ENCODE measurements around the gene UBL3. TPM values are rescaled to one million over a fixed set of nuclear protein-coding genes. Genes with fewer than 3 reads are reported as not detected.

UBL3 gene
- total RNA-seq, 2 donors from 2014 or later: 20.4 to 26.4 TPM

GRCh38 chr13:29785978-29786377 lies 64.4 kb downstream of the UBL3 start:
- Histone ChIP-seq H3K4me1 (peaks cover 0 to 13% of the 10 kb centered on the region in 2 donors), H3K27ac (no peak overlapping the region), H3K36me3 (no peaks in the 10 kb centered on the region), H3K4me3 (no peak overlapping the region), H3K27me3 (no peaks in the 10 kb centered on the region), H3K9me3 (no peaks in the 10 kb centered on the region)
- DNase-seq (ENCODE audit: low spot score): no peak
- no peak for TF ChIP-seq CTCF (IDR thresholded peaks at IDR 0.05)

DNA sequence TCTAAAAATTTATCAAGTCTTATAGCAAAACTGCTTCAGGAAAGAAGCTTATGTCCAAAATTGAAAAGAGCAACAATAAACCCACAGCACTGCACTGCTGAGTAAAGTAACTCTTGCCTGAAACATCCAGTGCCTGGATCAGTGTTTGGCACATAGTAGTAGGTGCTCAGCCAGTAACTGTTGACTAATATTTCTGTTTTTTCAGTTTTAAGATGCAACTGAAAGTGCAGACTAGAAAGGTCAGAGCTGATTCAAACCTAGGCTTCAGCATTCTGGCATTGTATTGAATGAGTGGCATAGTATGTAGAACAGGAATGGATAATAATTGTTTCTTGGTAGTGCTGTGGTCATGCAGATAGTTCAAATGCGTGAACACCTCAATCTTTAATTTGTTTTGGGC lies 67.6 kb downstream of the UBL3 start:
- H3K36me3 ChIP-seq: no peaks in the 10 kb centered on the region
- no peaks in the 10 kb centered on the region for H3K27me3 ChIP-seq
- TF ChIP-seq CTCF (IDR thresholded peaks at IDR 0.05): no peak
- no peak overlapping the region for H3K4me3 ChIP-seq
- no peak overlapping the region for H3K27ac ChIP-seq
- peaks cover 0 to 6% of the 10 kb centered on the region in 2 donors for H3K4me1 ChIP-seq
- no peak for DNase-seq (ENCODE audit: low spot score)
- H3K9me3 ChIP-seq: no peaks in the 10 kb centered on the region

- Histone ChIP-seq H3K4me1 (no peaks in the 10 kb centered on the region), H3K27me3 (no peaks in the 10 kb centered on the region), H3K27ac (no peak overlapping the region), H3K9me3 (no peaks in the 10 kb centered on the region), H3K4me3 (no peak overlapping the region), H3K36me3 (no peaks in the 10 kb centered on the region)
- no peak for DNase-seq (ENCODE audit: low spot score)
- TF ChIP-seq CTCF (IDR thresholded peaks at IDR 0.05): no peak
These were observed 75.6 kb downstream of the UBL3 start for GRCh38 chr13:29774830-29775229.

DNA sequence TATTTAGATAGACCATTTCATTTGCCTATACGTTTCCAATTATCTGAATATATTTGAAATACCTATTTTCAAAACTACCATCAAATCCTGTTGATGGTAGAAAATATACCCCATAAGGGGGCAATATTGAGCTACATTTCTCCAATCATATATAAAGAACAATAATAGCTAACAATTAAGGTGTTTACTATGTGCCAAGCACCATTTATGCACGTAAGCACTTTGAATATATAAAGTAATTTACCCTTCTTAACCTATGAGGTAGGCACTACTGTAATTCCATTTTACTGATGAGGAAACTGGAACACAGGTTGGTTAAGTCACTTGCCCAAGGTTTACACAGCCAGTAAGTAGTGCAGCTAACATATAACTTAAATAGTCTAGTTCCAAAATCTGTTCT lies 79.2 kb downstream of the UBL3 start:
- peaks cover 7% of the 10 kb centered on the region for H3K36me3 ChIP-seq
- peak; percentile 18 to 65 for TF ChIP-seq CTCF (IDR thresholded peaks at IDR 0.05)
- H3K4me3 ChIP-seq: no peak overlapping the region
- H3K9me3 ChIP-seq: no peaks in the 10 kb centered on the region
- DNase-seq (ENCODE audit: low spot score): no peak
- no peaks in the 10 kb centered on the region for H3K4me1 ChIP-seq
- no peak overlapping the region for H3K27ac ChIP-seq
- H3K27me3 ChIP-seq: no peaks in the 10 kb centered on the region

- Histone ChIP-seq H3K27ac (no peak overlapping the region), H3K27me3 (no peaks in the 10 kb centered on the region), H3K4me1 (no peaks in the 10 kb centered on the region), H3K9me3 (no peaks in the 10 kb centered on the region), H3K36me3 (peaks cover 7% of the 10 kb centered on the region), H3K4me3 (no peak overlapping the region)
- no peak for TF ChIP-seq CTCF (IDR thresholded peaks at IDR 0.05)
- DNase-seq (ENCODE audit: low spot score): no peak
These were observed 83.4 kb downstream of the UBL3 start for GRCh38 chr13:29767006-29767405.

GRCh38 chr13:29763436-29764180 lies 86.8 kb downstream of the UBL3 start:
- H3K4me3 ChIP-seq: no peak overlapping the region
- no peaks in the 10 kb centered on the region for H3K27me3 ChIP-seq
- TF ChIP-seq CTCF (IDR thresholded peaks at IDR 0.05): no peak

More at GRCh38 chr13:29763436-29764180, 86.8 kb downstream of the UBL3 start:
- peaks cover 0 to 8% of the 10 kb centered on the region in 2 donors for H3K9me3 ChIP-seq
- peaks cover 7% of the 10 kb centered on the region for H3K36me3 ChIP-seq
- DNase-seq (ENCODE audit: low spot score): no peak
- no peaks in the 10 kb centered on the region for H3K4me1 ChIP-seq
- no peak overlapping the region for H3K27ac ChIP-seq

Data from right atrium auricular region (tissue), 2 donors.